ENCODE data around the gene INTS15.

GRCh38 chr7:6642239-6642839 is 52.5 kb downstream of the INTS15 start:
- no peak for TF ChIP-seq CTCF (IDR thresholded peaks at IDR 0.05)
- TF ChIP-seq REST (IDR thresholded peaks at IDR 0.05; ENCODE audit: insufficient read depth in 1 of 2, low read depth in 2 of 2, low read length in 1 of 2), result no peak
